Cerebellar nuclear complex (tissue), 1 donor: ENCODE data around the gene PTGES.
"Not testable (repeated sequence)": the region's sequence is repeated elsewhere in the genome, so short reads cannot be mapped to it uniquely, and the experiment has no call there.

Experiments
- DNase-seq, 2 experiments: peaks; one replicate each; lab custom pipeline; 2025; lab: John Stamatoyannopoulos, UW

PTGES gene

GRCh38 chr9:129769669-129770068 lies 16.8 kb upstream of the PTGES start:
- no peak for DNase-seq

DNA sequence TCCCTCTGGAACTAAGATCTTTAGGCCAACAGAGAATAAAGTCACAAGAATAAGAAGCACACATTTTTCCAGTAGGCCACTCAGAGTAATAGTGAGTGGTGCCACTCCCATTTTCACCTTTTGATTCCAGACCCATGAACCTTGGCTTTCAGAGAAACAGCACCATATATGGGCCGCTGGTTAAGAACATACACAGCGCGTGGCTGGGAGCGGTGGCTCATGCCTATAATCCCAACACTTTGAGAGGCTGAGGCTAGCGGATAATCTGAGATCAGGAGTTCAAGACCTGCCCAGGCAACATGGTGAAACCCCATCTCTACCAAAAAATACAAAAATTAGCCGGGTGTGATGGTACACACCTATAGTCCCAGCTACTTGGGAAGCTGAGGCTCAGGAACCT lies 15.6 kb upstream of the PTGES start:
- DNase-seq = no peak

DNA sequence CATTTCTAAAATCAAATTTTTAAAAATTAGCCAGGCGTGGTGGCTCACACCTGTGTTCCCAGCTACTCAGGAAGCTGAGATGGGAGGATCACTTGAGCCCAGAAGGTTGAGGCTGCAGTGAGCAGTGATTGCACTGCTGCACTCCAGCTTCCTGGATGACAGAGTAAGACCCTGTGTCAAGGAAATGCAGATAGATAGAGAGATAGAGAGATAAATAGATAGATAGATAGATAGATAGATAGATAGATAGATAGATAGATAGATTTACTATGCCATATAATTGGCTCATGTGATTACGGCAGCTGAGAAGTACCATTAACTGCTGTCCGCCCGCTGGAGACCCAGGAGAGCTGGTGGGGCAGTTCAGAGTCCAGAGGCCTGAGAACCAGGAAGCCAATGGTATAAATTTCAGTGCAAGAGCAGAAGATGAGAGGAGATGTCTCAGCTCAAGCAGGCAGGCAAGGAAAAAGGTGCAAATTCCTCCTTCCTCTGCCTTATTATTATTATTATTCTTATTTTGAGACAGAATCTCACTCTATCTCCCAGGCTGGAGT lies 13.0 kb upstream of the PTGES start:
- no peak for DNase-seq

DNA sequence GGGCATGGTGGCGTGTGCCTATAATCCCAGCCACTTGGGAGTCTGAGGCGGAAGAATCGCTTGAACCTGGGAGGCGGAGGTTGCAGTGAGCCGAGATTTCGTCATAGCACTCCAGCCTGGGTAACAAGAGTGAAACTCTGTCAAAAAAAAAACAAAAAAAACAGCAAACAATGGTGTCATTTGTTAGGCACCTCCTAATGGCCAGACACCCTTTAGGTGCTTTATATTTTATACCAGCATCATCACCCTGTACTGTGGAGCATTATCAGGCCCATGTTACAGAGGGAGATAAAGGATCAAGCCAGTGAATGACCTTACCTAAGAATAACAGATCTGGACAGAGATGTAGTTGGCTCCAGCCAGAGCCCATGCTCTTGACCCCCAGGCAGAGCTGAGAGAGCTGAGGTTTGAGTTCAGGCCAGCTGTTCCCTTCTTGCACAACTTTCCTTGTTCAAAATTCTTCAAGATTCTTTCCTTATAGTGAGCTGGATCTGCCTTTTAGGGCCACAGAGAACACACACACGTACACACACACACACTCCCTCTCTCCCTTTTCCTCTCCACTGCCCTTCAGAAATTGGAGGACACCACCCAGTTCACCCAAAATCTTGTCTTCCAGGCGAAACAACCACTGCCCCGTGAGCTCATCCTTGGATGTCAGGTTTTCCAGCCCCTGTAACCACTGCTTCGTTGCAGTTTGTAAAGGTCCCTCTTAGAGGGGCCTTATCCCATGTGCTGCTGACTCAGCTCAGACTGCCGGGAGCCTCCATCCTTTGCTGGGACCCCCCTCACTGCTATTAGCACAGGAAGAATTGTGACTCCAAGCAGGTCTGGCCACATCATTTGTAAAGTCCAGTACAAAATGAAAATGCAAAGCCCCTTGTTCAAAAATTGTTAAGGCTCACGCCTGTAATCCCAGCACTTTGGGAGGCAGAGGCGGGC lies 10.4 kb upstream of the PTGES start:
- no peak for DNase-seq

- DNase-seq = not testable (repeated sequence)
Measured at GRCh38 chr9:129762370-129762984, 9.6 kb upstream of the PTGES start.

GRCh38 chr9:129761901-129762369 lies 9.1 kb upstream of the PTGES start:
- no peak for DNase-seq

- no peak for DNase-seq
Measured at GRCh38 chr9:129761293-129761900, 8.6 kb upstream of the PTGES start.

DNA sequence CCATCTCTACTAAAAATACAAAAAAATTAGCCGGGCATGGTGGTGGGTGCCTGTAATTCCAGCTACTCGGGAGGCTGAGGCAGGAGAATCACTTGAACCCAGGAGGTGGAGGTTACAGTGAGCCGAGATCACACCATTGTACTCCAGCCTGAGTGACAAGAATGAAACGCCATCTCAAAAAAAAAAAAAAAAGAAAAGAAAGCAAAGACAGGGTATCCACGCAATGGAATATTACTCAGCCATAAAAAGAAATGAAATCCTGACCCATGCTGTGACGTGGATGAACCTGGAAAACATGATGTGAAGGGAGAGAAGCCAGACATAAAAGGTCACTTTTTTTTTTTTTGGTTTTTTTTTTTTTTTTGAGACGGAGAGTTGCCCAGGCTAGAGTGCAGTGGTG lies 7.9 kb upstream of the PTGES start:
- not testable (repeated sequence) for DNase-seq

- no peak for DNase-seq
Measured at GRCh38 chr9:129759804-129760502, 7.1 kb upstream of the PTGES start.

GRCh38 chr9:129759319-129759718 lies 6.5 kb upstream of the PTGES start:
- DNase-seq = no peak

DNA sequence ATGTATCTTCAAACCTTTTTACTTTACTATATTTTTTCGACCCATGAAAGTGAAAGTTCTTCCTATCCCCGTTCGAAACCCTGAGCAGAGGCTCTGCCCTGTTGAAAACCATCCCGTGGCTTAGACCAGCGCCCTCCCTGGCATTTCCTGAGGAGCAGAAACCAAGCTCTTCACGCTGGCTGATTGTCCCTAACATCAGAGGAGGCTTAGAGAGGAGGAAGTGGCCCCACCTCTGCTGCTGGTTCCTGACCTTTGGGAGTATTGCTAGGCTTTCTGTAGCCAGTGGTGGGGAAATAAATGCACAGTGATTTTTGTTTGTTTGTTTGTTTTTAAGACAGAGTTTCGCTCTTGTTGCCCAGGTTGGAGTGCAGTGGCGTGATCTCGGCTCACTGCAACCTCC lies 4.2 kb upstream of the PTGES start:
- no peak for DNase-seq

DNA sequence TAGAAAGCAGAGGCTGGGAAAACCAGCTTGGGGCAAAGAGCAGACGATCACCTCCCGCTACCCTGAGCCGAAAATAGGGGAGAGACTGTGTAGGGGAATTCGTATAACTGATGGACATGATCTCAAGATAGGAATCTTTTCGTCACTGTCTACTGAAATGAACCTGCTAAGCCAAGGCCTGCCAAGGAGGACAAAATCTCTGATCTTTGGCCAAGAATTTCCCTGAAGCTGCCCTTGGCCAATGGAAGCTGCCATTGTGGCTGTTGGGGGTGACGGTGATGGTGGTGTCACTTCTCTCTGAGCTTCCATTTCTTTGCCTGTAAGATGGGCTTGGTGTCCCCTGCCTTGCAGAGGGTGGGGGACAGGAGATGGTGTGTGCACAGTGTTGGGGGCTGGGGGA lies 3.3 kb upstream of the PTGES start:
- DNase-seq = no peak

DNA sequence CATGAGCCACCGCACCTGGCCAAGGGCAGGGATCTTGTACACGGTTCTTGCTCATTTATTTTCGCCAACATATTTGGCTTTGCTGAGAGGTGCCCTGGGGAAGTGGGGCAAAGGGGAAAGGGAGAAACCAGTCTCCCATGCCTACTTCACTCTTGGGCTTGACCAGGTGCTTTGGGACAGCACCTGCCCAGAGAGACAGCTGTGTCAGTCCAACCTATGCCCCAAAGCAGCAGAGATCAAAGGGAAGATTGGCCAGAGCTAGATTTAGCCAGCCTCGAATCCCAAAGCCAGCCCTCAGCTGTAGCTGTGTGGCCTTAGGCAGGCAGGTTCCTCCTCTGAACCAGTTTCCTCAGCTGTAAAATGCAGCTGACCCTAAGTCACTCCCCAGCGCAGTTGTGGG lies 2.3 kb upstream of the PTGES start:
- DNase-seq = no peak

DNA sequence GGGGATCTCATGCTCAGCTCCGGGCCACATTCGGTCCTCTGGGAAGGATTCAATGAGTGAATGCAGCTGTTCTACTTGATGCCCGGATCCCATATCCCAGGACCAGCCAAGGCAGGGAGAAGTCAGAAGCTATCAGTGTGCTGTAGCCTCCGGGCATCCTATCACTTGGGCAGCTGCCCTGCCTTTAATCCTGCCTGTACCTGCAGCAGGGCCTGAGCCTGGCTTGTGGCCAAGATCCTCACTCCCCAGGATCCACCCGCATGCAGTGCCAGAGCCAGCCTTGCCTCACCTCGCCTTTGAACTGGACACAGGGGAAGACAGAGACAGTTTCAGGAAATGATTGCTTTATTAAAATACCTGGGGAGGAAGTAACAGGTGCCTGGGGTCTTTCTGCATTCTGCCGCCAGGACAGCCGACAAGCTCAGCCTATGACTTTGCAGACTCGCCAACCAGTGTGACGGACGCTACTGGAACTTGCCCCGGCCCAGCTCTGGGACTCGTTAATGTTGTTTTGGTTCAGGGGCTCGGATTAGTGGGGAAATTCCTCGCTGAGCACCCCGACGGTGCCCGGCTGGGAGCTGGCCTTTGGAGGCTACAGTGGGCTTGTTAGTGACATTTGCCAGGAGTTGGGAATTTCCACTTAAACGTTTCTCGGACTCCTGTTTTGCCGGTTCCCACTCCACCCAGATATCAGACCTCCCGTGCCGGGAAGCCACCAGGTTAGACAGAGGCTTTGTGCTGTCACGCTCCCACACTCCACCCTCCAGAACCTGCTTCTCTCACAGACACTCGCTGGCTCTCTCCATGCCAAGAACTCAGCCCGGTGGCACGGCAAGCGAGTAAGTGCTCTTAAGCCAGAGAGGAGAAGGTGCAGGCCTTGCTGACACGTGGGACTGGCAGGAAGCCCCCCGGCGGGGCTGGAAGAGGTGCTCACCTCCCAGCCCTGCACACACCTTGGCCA lies 721 bp downstream of the PTGES start:
- no peak for DNase-seq

DNA sequence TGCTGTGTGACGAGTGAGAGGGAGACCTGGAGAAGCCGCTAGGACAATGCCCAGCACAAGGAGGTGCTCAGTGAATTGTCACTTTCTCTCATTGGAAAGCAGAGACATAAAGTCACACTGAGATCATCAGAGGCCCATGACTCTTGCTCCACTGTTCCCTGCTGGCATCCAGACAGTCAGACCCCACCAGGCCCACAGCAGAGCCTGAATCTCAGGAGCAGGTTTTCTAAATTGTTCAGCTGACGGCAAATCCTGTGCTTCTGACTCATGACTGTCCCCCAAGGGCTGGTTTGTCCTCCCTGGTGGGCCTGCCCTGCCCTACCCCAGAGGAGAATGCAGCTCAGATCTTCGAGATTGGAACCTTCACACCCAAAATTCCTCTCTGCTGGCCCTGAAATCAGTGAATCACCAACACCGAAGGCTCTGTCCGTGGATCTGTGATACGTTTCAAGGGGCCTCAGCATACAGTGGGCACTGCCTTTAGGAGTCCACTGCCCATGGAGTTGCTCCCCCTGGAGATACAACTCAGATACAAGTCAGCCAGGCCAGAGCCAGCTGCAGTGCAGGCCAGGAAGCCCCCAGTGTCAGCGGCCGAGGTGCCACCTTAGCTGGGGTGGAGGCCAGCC lies 2.7 kb downstream of the PTGES start:
- no peak for DNase-seq

- no peak for DNase-seq
Measured at GRCh38 chr9:129749575-129749974, 3.3 kb downstream of the PTGES start.

GRCh38 chr9:129749052-129749451 lies 3.8 kb downstream of the PTGES start:
- DNase-seq = not testable (repeated sequence)

DNA sequence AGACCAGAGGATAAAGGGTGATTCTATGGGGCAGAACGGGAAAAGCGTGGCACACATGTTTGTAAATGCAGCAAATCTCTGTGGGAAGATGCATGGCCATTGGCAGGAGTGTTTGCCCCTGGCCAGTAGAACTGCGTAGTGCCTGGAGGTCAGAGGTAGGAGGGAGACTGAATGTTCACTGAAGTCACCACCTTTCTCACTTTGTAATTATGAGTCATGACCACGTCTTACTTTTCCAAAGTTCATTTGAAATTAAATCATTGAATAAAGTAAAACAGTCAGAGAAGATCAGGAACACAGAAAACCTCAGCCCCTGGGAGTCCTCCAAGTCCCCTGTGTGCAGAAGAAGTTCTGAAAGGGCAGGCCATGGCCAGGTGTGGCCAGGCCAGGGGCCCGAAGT lies 4.6 kb downstream of the PTGES start:
- DNase-seq = no peak

- DNase-seq = no peak
Measured at GRCh38 chr9:129746092-129746777, 6.6 kb downstream of the PTGES start.

DNA sequence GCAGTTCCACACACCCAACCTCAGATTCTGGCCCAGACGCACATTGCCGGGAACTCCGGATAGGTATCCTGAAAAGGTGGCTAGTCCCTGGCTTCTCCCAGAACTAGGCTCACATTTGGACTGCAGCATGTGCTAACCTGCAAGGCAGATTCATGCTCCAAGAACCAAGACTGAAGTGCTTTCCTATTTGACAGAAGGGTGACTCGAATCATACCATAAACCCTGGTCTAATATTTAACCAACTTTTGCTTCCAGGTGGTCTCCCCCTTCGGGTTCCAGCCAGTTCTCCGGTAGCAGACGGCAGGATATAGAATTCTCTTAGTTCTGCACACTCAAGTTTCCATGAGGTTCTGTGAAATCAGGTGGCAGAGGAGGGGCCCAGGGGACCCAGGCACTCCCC lies 7.6 kb downstream of the PTGES start:
- no peak for DNase-seq
